ENCODE results near the gene STOX1. TPM values are rescaled to one million over a fixed set of nuclear protein-coding genes. Genes with fewer than 3 reads are reported as not detected.
"Not testable (repeated sequence)": the region's sequence is repeated elsewhere in the genome, so short reads cannot be mapped to it uniquely, and the experiment has no call there.

The STOX1 gene
- total RNA-seq, 1 donor from 2014 or later, result 1.1 TPM

- DNase-seq (ENCODE audit: low spot score), result no peak
Observed at GRCh38 chr10:68829952-68830351, 2.6 kb downstream of the STOX1 start.

DNA sequence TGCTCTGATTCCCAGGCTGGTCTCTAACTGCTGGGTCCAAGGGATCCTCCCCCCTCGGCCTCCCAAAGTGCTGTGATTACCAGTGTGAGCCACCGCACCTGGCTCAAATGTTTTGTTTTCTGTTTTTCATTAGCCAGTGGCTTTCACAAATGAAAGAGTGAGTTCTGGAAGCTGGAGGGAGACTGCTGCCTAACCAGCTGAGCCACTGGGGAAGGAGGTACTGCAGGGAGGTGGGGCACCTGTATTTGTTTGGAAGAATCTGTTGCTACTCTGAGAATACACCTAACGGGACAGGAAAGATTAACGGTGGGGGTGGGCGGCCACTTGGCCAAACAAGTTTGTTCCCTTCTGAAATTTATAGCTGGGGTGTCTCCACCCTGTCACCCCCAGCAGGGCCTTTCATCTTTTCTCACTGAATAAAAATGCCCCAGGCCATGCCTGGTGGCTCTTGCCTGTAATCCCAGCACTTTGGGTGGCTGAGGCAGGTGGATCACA, 4.7 kb downstream of the STOX1 start:
- no peak for DNase-seq (ENCODE audit: low spot score)

- no peak for DNase-seq (ENCODE audit: low spot score)
Observed at GRCh38 chr10:68832601-68833000, 5.3 kb downstream of the STOX1 start.

GRCh38 chr10:68837626-68838322, 10.4 kb downstream of the STOX1 start:
- no peak for DNase-seq (ENCODE audit: low spot score)

GRCh38 chr10:68840650-68841049, 13.3 kb downstream of the STOX1 start:
- not testable (repeated sequence) for DNase-seq (ENCODE audit: low spot score)

DNA sequence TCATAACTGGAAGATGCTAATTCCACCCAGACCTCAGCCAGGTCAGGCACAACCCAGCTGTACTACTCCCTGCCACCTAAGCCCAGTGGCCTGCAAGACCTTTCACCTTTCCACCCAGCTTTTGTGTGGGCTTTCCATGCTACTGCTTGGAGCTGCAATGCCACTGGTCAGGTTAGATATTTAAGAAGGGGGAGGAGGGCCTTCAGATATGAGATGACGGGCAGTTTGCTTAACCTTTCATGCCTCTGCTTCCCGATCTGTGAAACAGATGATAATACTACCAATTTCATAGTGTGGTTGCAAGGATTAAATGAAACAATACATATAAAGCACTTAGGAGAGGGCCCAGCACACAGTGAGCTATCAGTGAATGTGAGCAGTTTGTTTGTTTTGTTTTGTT, 20.9 kb downstream of the STOX1 start:
- no peak for DNase-seq (ENCODE audit: low spot score)

- DNase-seq (ENCODE audit: low spot score), result no peak
Observed at GRCh38 chr10:68848806-68849205, 21.5 kb downstream of the STOX1 start.

GRCh38 chr10:68856352-68856751, 29.0 kb downstream of the STOX1 start:
- no peak for DNase-seq (ENCODE audit: low spot score)

DNA sequence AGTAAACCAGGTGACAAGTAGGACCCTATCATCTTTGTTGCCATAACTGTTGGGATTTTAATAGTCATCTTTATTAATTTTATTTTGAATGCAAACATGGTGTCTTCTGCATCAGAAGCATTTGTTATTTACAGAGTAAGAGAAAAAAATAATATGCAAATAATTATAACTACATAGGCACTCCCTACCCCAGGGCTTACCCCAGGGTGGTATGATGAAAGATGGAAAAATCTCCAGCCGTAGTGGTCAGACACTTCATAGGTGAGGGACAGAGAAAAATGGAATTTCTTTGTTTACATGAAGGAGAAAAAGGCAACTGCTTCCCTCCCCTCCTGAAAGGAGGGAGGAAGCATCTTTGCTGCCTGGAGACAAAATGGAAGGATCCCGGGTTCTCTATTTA, 29.7 kb downstream of the STOX1 start:
- no peak for DNase-seq (ENCODE audit: low spot score)

DNA sequence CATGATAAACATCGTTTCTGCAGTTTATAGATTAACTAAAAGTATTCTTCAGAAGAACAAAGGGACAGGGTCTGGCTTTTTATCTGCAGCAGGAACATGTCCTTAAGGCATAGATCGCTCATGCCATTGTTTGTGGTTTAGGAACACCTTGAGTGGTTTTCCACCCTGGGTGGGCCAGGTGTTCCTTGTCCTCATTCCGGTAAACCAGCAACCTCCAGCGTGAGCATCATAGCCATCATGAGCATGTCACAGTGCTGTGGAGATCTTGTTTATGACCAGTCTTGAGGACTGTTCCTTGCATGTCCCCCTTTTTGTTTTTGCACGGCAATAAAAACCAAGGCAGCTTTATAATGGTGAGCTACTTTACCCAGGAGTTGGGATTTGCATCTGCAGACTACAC, 33.9 kb downstream of the STOX1 start:
- no peak for DNase-seq (ENCODE audit: low spot score)

- no peak for DNase-seq (ENCODE audit: low spot score)
Observed at GRCh38 chr10:68864611-68865010, 37.3 kb downstream of the STOX1 start.

DNA sequence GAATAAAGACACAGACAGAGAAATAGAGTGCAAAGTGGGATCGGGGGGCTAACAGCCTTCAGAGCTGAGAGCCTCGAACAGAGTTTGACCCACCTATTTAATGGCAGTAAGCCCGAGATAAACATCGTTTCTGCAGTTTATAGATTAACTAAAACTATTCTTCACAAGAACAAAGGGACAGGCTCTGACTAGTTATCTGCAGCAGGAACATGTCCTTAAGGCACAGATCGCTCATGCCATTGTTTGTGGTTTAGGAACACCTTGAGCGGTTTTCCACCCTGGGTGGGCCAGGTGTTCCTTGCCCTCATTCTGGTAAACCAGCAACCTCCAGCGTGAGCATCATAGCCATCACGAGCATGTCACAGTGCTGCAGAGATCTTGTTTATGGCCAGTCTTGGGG, 40.8 kb downstream of the STOX1 start:
- not testable (repeated sequence) for DNase-seq (ENCODE audit: low spot score)

DNA sequence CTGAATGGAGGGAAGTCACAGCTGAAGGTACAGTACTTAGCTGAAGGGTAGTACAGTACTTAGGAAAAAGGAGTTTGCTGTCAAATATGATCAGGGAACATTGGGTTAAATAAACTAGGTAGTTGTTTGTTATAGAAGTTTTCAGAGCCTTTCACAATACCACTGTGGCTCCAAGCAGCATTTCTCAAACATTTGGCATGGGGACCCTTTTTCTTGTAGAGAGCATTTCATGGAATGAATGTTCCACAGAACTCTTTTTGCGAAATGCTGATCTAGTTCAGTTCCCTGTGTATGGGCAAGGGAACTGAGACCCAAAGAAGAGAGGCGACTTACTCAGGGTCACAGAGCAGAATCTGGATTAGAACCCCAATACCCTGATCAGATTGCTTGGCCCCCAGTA, 42.3 kb downstream of the STOX1 start:
- DNase-seq (ENCODE audit: low spot score), result no peak

DNA sequence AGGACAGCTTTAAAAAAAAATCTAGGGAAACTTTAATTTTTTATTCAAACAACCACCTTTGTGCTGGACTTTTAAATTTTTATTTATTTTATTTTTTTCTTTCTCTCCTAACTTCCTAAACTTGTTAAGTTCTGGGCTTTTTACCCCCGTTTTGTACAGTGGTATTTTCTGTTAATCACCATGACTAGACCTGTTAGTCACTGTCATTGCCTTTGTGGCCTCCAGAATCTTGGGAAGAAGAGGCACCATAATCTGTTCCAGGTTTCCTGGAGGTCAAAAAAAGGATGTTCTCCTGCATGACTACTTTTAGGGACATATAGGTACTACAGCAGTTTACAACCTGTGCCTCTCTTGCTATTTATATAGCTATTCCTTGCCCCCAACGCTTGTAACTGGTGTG, 42.7 kb downstream of the STOX1 start:
- DNase-seq (ENCODE audit: low spot score), result no peak

- no peak for DNase-seq (ENCODE audit: low spot score)
Observed at GRCh38 chr10:68870545-68871104, 43.3 kb downstream of the STOX1 start.

GRCh38 chr10:68871105-68871711, 43.9 kb downstream of the STOX1 start:
- no peak for DNase-seq (ENCODE audit: low spot score)

DNA sequence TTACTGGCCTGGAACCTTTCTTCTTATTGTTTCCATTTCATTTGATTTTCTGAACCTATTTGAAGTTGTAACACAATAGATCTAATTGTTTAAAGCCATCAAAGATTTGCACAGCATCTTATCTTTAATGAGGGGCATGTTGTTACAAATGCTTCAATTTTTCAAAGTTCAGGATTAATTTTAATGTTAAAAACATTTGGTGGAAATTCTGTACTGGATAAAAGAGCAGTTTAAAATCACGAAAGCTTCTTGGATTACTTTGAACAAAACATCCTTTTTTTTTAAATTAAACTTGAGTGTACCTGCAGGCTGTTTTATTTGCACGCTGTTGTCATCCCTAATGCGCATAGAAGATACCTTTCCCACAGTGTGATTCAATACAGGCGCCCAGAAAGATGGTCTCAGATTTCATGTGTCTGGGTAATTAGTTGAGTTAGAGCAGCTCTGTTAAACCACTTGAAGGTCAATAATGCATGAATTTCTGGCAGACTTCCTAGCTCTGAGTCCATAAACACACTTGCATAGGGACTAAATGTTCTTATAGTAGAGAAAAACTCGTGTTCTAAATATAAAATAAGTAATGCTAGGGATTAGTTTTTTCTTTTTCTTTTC, 44.5 kb downstream of the STOX1 start:
- DNase-seq (ENCODE audit: low spot score), result no peak

GRCh38 chr10:68876246-68877138, 49.2 kb downstream of the STOX1 start:
- no peak for DNase-seq (ENCODE audit: low spot score)

- DNase-seq (ENCODE audit: low spot score), result no peak
Observed at GRCh38 chr10:68877482-68878110, 50.3 kb downstream of the STOX1 start.

DNA sequence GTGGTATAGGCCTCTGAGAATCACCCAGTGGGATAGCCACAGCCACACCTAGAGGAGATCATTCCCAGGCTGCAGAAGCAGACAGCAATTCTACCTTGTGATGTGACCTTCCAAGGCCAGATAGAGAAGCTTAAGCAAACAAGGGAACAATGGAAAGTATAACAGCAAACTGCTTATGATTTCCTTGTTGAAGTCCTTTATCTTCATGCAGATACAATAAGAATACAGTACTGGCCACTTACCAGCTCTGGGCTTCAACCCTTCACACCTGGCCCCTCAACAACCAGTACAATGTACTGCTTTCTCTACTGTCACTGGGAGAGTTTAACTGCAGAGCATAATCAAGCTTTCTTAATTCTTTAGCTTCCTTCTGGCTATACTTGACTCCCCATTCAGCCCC, 51.2 kb downstream of the STOX1 start:
- DNase-seq (ENCODE audit: low spot score), result no peak

GRCh38 chr10:68879628-68880027, 52.3 kb downstream of the STOX1 start:
- DNase-seq (ENCODE audit: low spot score), result no peak
